ENCODE data around the gene TIGD6. TPM values are rescaled to one million over a fixed set of nuclear protein-coding genes. Genes with fewer than 3 reads are reported as not detected.

TIGD6 gene
- total RNA-seq (2021; ENCODE audit: unreplicated experiment) (2.1 TPM), Bru-seq, nascent RNA (percentile 68 among the genes with signal in this experiment), BruChase-seq, experiment 1, labeled RNA remaining after a 6-hour chase (percentile 41 among the genes with signal in this experiment), BruChase-seq, experiment 2, labeled RNA remaining after a 2-hour chase (percentile 53 among the genes with signal in this experiment)
- polyA plus RNA-seq (2012): 2.7 and 3.6 TPM in 2 replicates
- long read RNA-seq, full-length matches to known transcripts: 5 of 9 reads
- long read RNA-seq, partial matches to known transcripts: 0 of 9 reads
- long read RNA-seq, other reads (novel, unspliced or antisense): 4 of 9 reads

DNA sequence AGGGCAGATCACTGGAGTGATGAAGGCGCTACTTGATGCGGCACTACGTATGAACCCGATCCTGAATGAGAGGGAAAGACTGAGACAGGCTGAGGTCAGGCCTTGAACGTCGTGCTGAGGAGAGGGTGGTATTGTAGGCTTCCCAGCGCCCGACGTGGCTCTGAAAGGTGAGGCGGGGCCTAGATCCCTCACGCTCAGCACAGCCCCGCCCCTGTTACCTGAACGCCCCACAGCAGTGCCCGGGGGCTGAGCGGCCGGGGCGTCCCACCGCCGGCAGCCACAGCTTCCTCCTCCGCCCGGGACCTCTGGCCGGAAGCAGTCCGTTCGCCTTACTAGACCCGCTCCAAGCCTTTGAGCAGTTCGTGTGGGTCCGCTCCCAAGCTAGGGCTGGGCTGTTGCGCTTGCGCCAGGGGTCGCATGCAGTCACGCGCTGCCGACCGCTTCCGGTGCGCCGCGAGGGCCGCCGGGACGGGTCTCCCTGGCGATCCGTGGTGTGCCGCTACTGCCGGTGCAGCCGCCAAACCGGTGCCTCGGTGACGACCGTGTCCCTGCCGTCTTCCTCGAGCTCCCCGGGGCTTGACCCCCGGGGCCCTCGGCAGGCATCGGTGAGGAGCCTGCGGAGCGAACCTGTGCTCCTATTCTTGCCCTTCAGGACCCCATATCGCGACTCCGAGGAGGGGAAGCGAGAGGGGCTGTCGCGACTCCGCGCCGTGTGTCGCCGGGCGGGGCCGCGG, at the start of gene TIGD6, which contains the start of gene HMGXB3:
Gene TIGD6 (minus strand): TSS at position 399 of the 734 bp plus-strand sequence. CDS start 4,306 bp downstream, outside the sequence.
Gene HMGXB3 (plus strand): TSS at position 484 of the 734 bp plus-strand sequence. CDS start 4,114 bp downstream, outside the sequence.
- Histone ChIP-seq H3K27ac (ENCODE audit: low read depth, low read length) (peak within 1 kb of the TSS; percentile 87), H2AFZ (ENCODE audit: low read depth, low read length, poor library complexity, severe bottlenecking) (peak within 1 kb of the TSS; percentile 1), H3K9me3 (ENCODE audit: control insufficient read depth in 1 of 2, insufficient read depth in 1 of 2, low read depth in 1 of 2, low read length in 2 of 2) (no peaks in the 10 kb centered on the region), H3K4me2 (ENCODE audit: low read length) (peak within 1 kb of the TSS; percentile 75), H3K4me1 (ENCODE audit: control insufficient read depth in 1 of 2, insufficient read depth in 2 of 2, low read length in 2 of 2) (peaks cover 9 to 26% of the 10 kb centered on the region in 2 experiments; a peak in 3 of 4 replicates), H3K9ac (ENCODE audit: low read length) (peak within 1 kb of the TSS; percentile 96), H4K20me1 (ENCODE audit: insufficient read depth) (no peaks in the 10 kb centered on the region), H3K27me3 (ENCODE audit: insufficient read depth, low read length) (no peaks in the 10 kb centered on the region), H3K79me2 (ENCODE audit: insufficient read depth, low read length) (peaks cover 48% of the 10 kb centered on the region), H3K4me3 (replicated peaks in 1 of 2; ENCODE audit: low read depth in 1 of 2, low read length in 2 of 2) (peak within 1 kb of the TSS; percentile 95 to 98), H3K9me2 (ENCODE audit: insufficient read depth) (no peaks in the 10 kb centered on the region), H3K36me3 (ENCODE audit: control insufficient read depth in 1 of 2, insufficient read depth in 2 of 2, low read length in 2 of 2) (peaks cover 5 to 6% of the 10 kb centered on the region in 2 experiments; a peak in 3 of 4 replicates)
- CTCF ChIA-PET: interaction anchor here (0.6 to 1.9 kb wide), 5 partner anchors 9 to 168 kb away, joined by 4 to 13 read pairs (median 4); no protein-coding TSS in a partner anchor
- ATAC-seq: peak; percentile 91
- RAD21 ChIA-PET (ENCODE audit: low non-redundant PET in 1 of 2, low total read pairs in 2 of 2, uncharacterized antibody in 2 of 2, unreplicated experiment in 2 of 2): interaction anchor here (0.6 to 1.3 kb wide), 3 partner anchors 22 to 40 kb away, joined by 3 to 4 read pairs (median 3); partner anchors contain the start of gene SLC26A2 (in 1 of the 2)
- POLR2A ChIA-PET: interaction anchor here (0.8 to 1.8 kb wide), 6 partner anchors 18 to 450 kb away, joined by 3 to 9 read pairs (median 3); partner anchors contain the start of genes RPS14 and SLC26A2
- TF ChIP-seq ZFX (IDR thresholded peaks at IDR 0.05): peak; percentile 59
- no peak for TF ChIP-seq CEBPB (IDR thresholded peaks at IDR 0.05; ENCODE audit: low read depth)
- TF ChIP-seq EGR1 (IDR thresholded peaks at IDR 0.05; ENCODE audit: low read depth): no peak
- peak; percentile 66 for TF ChIP-seq YY1 (IDR thresholded peaks at IDR 0.05; ENCODE audit: extremely low read depth, insufficient replicate concordance, low read depth, low read length)
- TF ChIP-seq POLR2A (IDR thresholded peaks at IDR 0.05; ENCODE audit: borderline replicate concordance, extremely low read depth, insufficient read depth, insufficient read length): no peak
- peak; percentile 95 for TF ChIP-seq POLR2AphosphoS5 (IDR thresholded peaks at IDR 0.05; ENCODE audit: low read depth, low read length)
- TF ChIP-seq TCF7L2 (IDR thresholded peaks at IDR 0.05; ENCODE audit: borderline replicate concordance, extremely low read depth, insufficient read depth, insufficient read length): peak; percentile 75
- intact Hi-C loops (cut with micrococcal nuclease): loop anchor here (2.0 to 10.0 kb wide), 3 partner anchors 122 to 354 kb away; partner anchors contain the start of gene TCOF1
- BruUV-seq (replicated peaks): no TSS peak
- peak; percentile 91 for DNase-seq (ENCODE audit: low read depth, low spot score)

All from HCT116 (cell line).